ENCODE measurements around the gene TSSK6.

Gene TSSK6

GRCh38 chr19:19530889-19531288, 15.5 kb upstream of the TSSK6 start:
- DNase-seq (ENCODE audit: low read depth) = no peak

GRCh38 chr19:19530423-19530804, 15.1 kb upstream of the TSSK6 start:
- DNase-seq (ENCODE audit: low read depth) = no peak

- DNase-seq (ENCODE audit: low read depth) = no peak
Observed at GRCh38 chr19:19529783-19530422, 14.6 kb upstream of the TSSK6 start.

GRCh38 chr19:19528721-19529490, 13.6 kb upstream of the TSSK6 start, which contains the start of gene YJEFN3:
Gene YJEFN3, plus strand, starts transcription at chr19:19528911. Its CDS starts 22 bp downstream, at chr19:19528933.
- DNase-seq (ENCODE audit: low read depth) = no peak

GRCh38 chr19:19527674-19528625, 12.6 kb upstream of the TSSK6 start:
- DNase-seq (ENCODE audit: low read depth) = no peak

GRCh38 chr19:19527371-19527656, 12.0 kb upstream of the TSSK6 start:
- DNase-seq (ENCODE audit: low read depth) = no peak

- no peak for DNase-seq (ENCODE audit: low read depth)
Observed at GRCh38 chr19:19526581-19527370, 11.4 kb upstream of the TSSK6 start.

GRCh38 chr19:19525611-19526380, 10.4 kb upstream of the TSSK6 start:
- DNase-seq (ENCODE audit: low read depth) = no peak

GRCh38 chr19:19524053-19524452, 8.7 kb upstream of the TSSK6 start:
- no peak for DNase-seq (ENCODE audit: low read depth)

GRCh38 chr19:19523177-19523576, 7.8 kb upstream of the TSSK6 start:
- DNase-seq (ENCODE audit: low read depth) = no peak

GRCh38 chr19:19520989-19521388, 5.6 kb upstream of the TSSK6 start:
- no peak for DNase-seq (ENCODE audit: low read depth)

- no peak for DNase-seq (ENCODE audit: low read depth)
Observed at GRCh38 chr19:19517235-19517619, 1.9 kb upstream of the TSSK6 start.

GRCh38 chr19:19515642-19516519, 533 bp upstream of the TSSK6 start, which contains the start of gene NDUFA13:
Gene NDUFA13, plus strand, starts transcription at chr19:19516225. Its CDS starts 14 bp downstream, at chr19:19516239.
- DNase-seq (ENCODE audit: low read depth) = peak; percentile 94

- no peak for DNase-seq (ENCODE audit: low read depth)
Observed at GRCh38 chr19:19514215-19514657, 1.1 kb downstream of the TSSK6 start.

GRCh38 chr19:19513682-19514081, 1.7 kb downstream of the TSSK6 start:
- no peak for DNase-seq (ENCODE audit: low read depth)

- DNase-seq (ENCODE audit: low read depth) = no peak
Observed at GRCh38 chr19:19510432-19510831, 4.9 kb downstream of the TSSK6 start.

GRCh38 chr19:19508217-19508616, 7.1 kb downstream of the TSSK6 start:
- DNase-seq (ENCODE audit: low read depth) = no peak

GRCh38 chr19:19507354-19507753, 8.0 kb downstream of the TSSK6 start:
- no peak for DNase-seq (ENCODE audit: low read depth)

GRCh38 chr19:19506592-19506991, 8.8 kb downstream of the TSSK6 start:
- no peak for DNase-seq (ENCODE audit: low read depth)

Measured in stimulated activated CD8-positive, alpha-beta memory T cell treated with anti-CD3 and anti-CD28 coated beads, Interleukin-15, amount 100 ng/mL, for 24 hours (primary cell).